Testis (tissue), 2 donors: ENCODE results near the gene IGSF21.

Experiments used
- CTCF ChIP-seq, 3 experiments: fragments of 450-650 bp in 2 of 3; fragments of 200-600 bp in 1 of 3; sonication (generic) in 1 of 3; IDR thresholded peaks; one replicate each; pipeline ENCODE4 v1.5.1; 2016 to 2019; ENCODE audit warnings: antibody characterized with exemption in 3 of 3, mild to moderate bottlenecking in 2 of 3, moderate library complexity in 1 of 3
- POLR2A ChIP-seq: fragments of 450-650 bp; IDR thresholded peaks from one replicate; pipeline ENCODE4 v1.6.1; 2017; ENCODE audit warnings: antibody characterized with exemption, mild to moderate bottlenecking, moderate library complexity

GRCh38 chr1:18329469-18330253 is 222.1 kb downstream of the IGSF21 start:
- TF ChIP-seq CTCF (IDR thresholded peaks at IDR 0.05) (no peak), POLR2A (no peak)
